Loucy (cell line): ENCODE data around the gene COL21A1.
"Not testable (repeated sequence)": the region's sequence is repeated elsewhere in the genome, so short reads cannot be mapped to it uniquely, and the experiment has no call there.

Experiments used
- EZH2phosphoT487 ChIP-seq: fragments of 200-600 bp; IDR thresholded peaks from 2 replicates; pipeline ENCODE4 v1.6.1; 2018; ENCODE audit warnings: antibody characterized with exemption, mild to moderate bottlenecking, moderate library complexity, borderline replicate concordance
- TF ChIP-seq, protein P1 (sequence below): fragments of 200-600 bp; sonication (generic); conservative IDR thresholded peaks from 2 replicates; pipeline ENCODE4 v1.5.1; 2014; ENCODE audit warnings: mild to moderate bottlenecking, antibody characterized with exemption, low read length

DNA sequence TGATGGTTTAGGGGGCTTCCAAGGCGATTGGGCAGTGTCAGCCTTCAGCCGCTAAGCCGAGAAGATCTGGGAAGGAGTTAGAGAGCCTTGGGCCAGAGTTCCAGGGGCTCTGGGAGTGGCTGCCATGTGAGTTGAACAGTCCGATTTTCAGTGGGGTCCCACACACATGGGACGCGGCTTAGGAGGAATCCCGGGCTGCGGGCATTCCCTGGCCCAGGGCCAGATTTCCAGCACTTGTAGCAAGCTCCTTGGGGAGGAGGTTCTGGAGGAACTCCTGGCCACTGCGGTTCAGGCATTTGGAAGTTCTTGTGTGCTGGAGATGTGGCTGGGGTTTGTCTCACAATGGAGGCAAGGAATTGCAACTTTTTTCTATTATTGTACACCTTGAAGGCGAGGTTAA, 233.3 kb downstream of the COL21A1 start:
- TF ChIP-seq, protein P1, sequence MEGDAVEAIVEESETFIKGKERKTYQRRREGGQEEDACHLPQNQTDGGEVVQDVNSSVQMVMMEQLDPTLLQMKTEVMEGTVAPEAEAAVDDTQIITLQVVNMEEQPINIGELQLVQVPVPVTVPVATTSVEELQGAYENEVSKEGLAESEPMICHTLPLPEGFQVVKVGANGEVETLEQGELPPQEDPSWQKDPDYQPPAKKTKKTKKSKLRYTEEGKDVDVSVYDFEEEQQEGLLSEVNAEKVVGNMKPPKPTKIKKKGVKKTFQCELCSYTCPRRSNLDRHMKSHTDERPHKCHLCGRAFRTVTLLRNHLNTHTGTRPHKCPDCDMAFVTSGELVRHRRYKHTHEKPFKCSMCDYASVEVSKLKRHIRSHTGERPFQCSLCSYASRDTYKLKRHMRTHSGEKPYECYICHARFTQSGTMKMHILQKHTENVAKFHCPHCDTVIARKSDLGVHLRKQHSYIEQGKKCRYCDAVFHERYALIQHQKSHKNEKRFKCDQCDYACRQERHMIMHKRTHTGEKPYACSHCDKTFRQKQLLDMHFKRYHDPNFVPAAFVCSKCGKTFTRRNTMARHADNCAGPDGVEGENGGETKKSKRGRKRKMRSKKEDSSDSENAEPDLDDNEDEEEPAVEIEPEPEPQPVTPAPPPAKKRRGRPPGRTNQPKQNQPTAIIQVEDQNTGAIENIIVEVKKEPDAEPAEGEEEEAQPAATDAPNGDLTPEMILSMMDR = not testable (repeated sequence)
- TF ChIP-seq EZH2phosphoT487 = not testable (repeated sequence)
